Measurements from ENCODE around the gene ALCAM.

- TF ChIP-seq, protein P1, sequence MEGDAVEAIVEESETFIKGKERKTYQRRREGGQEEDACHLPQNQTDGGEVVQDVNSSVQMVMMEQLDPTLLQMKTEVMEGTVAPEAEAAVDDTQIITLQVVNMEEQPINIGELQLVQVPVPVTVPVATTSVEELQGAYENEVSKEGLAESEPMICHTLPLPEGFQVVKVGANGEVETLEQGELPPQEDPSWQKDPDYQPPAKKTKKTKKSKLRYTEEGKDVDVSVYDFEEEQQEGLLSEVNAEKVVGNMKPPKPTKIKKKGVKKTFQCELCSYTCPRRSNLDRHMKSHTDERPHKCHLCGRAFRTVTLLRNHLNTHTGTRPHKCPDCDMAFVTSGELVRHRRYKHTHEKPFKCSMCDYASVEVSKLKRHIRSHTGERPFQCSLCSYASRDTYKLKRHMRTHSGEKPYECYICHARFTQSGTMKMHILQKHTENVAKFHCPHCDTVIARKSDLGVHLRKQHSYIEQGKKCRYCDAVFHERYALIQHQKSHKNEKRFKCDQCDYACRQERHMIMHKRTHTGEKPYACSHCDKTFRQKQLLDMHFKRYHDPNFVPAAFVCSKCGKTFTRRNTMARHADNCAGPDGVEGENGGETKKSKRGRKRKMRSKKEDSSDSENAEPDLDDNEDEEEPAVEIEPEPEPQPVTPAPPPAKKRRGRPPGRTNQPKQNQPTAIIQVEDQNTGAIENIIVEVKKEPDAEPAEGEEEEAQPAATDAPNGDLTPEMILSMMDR (IDR thresholded peaks at IDR 0.05; ENCODE audit: extremely low read depth in 1 of 2, insufficient read depth in 1 of 2, low read depth in 1 of 2, low read length in 2 of 2): no peak
- no peak for TF ChIP-seq POLR2A (IDR thresholded peaks at IDR 0.05; ENCODE audit: low read depth, low read length)
- TF ChIP-seq GATA2 (IDR thresholded peaks at IDR 0.05; ENCODE audit: insufficient read depth, insufficient read length, low read depth, low read length): no peak
- TF ChIP-seq EZH2 (IDR thresholded peaks at IDR 0.05; ENCODE audit: borderline replicate concordance, low read depth, low read length, severe bottlenecking): no peak
- peak; percentile 47 for TF ChIP-seq JUN (IDR thresholded peaks at IDR 0.05; ENCODE audit: borderline replicate concordance, insufficient read depth, insufficient read length, low read depth)
- no peak for TF ChIP-seq POLR2AphosphoS5 (IDR thresholded peaks at IDR 0.05; ENCODE audit: insufficient read depth, low read depth, low read length)
- no peak for TF ChIP-seq FOS (IDR thresholded peaks at IDR 0.05; ENCODE audit: borderline replicate concordance, insufficient read depth, low read length)
Observed at GRCh38 chr3:105444725-105445124, 78.0 kb downstream of the ALCAM start.
